ENCODE data around the gene KCNK2. TPM values are rescaled to one million over a fixed set of nuclear protein-coding genes. Genes with fewer than 3 reads are reported as not detected.

Gene KCNK2
- total and polyA plus RNA-seq, 2 of the 4 experiments (the other 2 are of a cell fraction) = 45.9 to 86.9 TPM

DNA sequence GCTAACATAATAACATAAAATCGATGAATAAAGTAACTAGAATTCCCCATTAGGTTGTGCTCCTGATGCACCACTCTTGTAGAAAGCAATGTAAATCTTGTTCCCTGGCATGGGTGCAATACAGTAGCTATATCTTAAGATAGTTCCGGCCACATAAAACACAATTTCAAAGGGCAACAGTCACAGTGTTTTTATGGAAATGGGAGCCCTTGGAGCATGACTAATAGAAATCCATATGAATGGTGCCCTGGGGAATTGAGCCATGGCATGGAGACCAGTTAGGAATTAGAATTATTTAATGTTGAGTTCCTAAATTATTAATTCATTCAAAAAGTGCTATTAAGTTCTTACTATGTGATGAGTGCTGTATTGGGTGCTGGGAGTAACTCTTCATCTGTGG, 118.7 kb downstream of the KCNK2 start:
- H3K27ac ChIP-seq (ENCODE audit: insufficient read depth, low read length) = no peak overlapping the region
- H3K23ac ChIP-seq (ENCODE audit: low read depth, low read length) = no peak overlapping the region
- no peak overlapping the region for H3K18ac ChIP-seq (ENCODE audit: low read depth, low read length)
- H3K4me2 ChIP-seq (ENCODE audit: low read depth, low read length) = no peak overlapping the region
- ATAC-seq (ENCODE audit: low read depth) = no peak
- H3K36me3 ChIP-seq (ENCODE audit: control insufficient read depth, insufficient read depth, low read length) = no peaks in the 10 kb centered on the region
- dilution Hi-C loops (cut with HindIII; ENCODE audit: low sequenced_read_pairs, unreplicated experiment) (no loop called here), intact Hi-C loops (cut with micrococcal nuclease) (no loop called here), in situ Hi-C loops (cut with MboI; ENCODE audit: low sequenced_read_pairs) (no loop called here)
- H3K9me3 ChIP-seq (ENCODE audit: control insufficient read depth, insufficient read depth, low read length) = no peaks in the 10 kb centered on the region
- no peak overlapping the region for H4K8ac ChIP-seq (ENCODE audit: low read depth in 2 of 2, low read length in 2 of 2)
- no peak overlapping the region for H2BK20ac ChIP-seq (ENCODE audit: low read depth, low read length)
- TF ChIP-seq, protein P1, sequence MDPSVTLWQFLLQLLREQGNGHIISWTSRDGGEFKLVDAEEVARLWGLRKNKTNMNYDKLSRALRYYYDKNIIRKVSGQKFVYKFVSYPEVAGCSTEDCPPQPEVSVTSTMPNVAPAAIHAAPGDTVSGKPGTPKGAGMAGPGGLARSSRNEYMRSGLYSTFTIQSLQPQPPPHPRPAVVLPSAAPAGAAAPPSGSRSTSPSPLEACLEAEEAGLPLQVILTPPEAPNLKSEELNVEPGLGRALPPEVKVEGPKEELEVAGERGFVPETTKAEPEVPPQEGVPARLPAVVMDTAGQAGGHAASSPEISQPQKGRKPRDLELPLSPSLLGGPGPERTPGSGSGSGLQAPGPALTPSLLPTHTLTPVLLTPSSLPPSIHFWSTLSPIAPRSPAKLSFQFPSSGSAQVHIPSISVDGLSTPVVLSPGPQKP (IDR thresholded peaks at IDR 0.05; ENCODE audit: borderline replicate concordance, low read depth, low read length) = no peak
- TF ChIP-seq, protein P2, sequence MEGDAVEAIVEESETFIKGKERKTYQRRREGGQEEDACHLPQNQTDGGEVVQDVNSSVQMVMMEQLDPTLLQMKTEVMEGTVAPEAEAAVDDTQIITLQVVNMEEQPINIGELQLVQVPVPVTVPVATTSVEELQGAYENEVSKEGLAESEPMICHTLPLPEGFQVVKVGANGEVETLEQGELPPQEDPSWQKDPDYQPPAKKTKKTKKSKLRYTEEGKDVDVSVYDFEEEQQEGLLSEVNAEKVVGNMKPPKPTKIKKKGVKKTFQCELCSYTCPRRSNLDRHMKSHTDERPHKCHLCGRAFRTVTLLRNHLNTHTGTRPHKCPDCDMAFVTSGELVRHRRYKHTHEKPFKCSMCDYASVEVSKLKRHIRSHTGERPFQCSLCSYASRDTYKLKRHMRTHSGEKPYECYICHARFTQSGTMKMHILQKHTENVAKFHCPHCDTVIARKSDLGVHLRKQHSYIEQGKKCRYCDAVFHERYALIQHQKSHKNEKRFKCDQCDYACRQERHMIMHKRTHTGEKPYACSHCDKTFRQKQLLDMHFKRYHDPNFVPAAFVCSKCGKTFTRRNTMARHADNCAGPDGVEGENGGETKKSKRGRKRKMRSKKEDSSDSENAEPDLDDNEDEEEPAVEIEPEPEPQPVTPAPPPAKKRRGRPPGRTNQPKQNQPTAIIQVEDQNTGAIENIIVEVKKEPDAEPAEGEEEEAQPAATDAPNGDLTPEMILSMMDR (conservative IDR thresholded peaks at IDR 0.05; ENCODE audit: low read depth, low read length) = no peak
- TF ChIP-seq CEBPB (IDR thresholded peaks at IDR 0.05; ENCODE audit: low read depth, low read length) (no peak), BHLHE40 (IDR thresholded peaks at IDR 0.05; ENCODE audit: low read depth, low read length) (no peak), RAD21 (IDR thresholded peaks at IDR 0.05; ENCODE audit: low read length) (no peak), NFE2L2 (IDR thresholded peaks at IDR 0.05; ENCODE audit: low read depth, low read length) (no peak), MAZ (IDR thresholded peaks at IDR 0.05; ENCODE audit: borderline replicate concordance, low read depth, low read length) (no peak), CHD1 (IDR thresholded peaks at IDR 0.05; ENCODE audit: low read depth, low read length) (no peak), FOS (IDR thresholded peaks at IDR 0.05; ENCODE audit: low read depth, low read length) (no peak), POLR2A (IDR thresholded peaks at IDR 0.05; ENCODE audit: low read depth, low read length) (no peak), RFX5 (IDR thresholded peaks at IDR 0.05; ENCODE audit: low read depth, low read length) (no peak), SMC3 (IDR thresholded peaks at IDR 0.05; ENCODE audit: low read depth, low read length) (no peak)
- TF ChIP-seq, protein P3, sequence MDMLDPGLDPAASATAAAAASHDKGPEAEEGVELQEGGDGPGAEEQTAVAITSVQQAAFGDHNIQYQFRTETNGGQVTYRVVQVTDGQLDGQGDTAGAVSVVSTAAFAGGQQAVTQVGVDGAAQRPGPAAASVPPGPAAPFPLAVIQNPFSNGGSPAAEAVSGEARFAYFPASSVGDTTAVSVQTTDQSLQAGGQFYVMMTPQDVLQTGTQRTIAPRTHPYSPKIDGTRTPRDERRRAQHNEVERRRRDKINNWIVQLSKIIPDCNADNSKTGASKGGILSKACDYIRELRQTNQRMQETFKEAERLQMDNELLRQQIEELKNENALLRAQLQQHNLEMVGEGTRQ (IDR thresholded peaks at IDR 0.05; ENCODE audit: low read depth, low read length) = no peak
- WGBS, 2 experiments (ENCODE audit: extremely low coverage in 2 of 2, insufficient read length in 1 of 2) = no CpG with 5 or more reads among the region's 2 CpGs
- no peak overlapping the region for H2AK9ac ChIP-seq (replicated peaks; ENCODE audit: low read depth, low read length, poor library complexity)
- H4K91ac ChIP-seq (ENCODE audit: insufficient read depth, low read depth, low read length) = no peak overlapping the region
- no peak overlapping the region for H2BK120ac ChIP-seq (ENCODE audit: low read depth, low read length)
- H3K27me3 ChIP-seq (ENCODE audit: control insufficient read depth, insufficient read depth, low read length) = no peaks in the 10 kb centered on the region
- no TSS peak for BruUV-seq (replicated peaks)
- H3K9me1 ChIP-seq (ENCODE audit: insufficient read depth, low read length) = no peaks in the 10 kb centered on the region
- H3K9ac ChIP-seq (ENCODE audit: low read depth, low read length) = no peak overlapping the region
- H3K79me1 ChIP-seq (ENCODE audit: low read depth in 1 of 2, low read length in 2 of 2) = no peaks in the 10 kb centered on the region
- no peaks in the 10 kb centered on the region for H3K4me1 ChIP-seq (ENCODE audit: control insufficient read depth, insufficient read depth, low read length)
- no peak overlapping the region for H2AFZ ChIP-seq (replicated peaks; ENCODE audit: low read length, poor library complexity)
- H3K4ac ChIP-seq (ENCODE audit: low read depth, low read length) = no peak overlapping the region
- H3K14ac ChIP-seq (replicated peaks; ENCODE audit: low read depth, low read length) = no peak overlapping the region
- H3K56ac ChIP-seq (ENCODE audit: extremely low read depth, insufficient read depth, low read length) = no peak overlapping the region
- no peak overlapping the region for H3K4me3 ChIP-seq (ENCODE audit: insufficient read depth, low read depth, low read length)
- no peak overlapping the region for H4K5ac ChIP-seq (ENCODE audit: low read depth, low read length)
- no peak overlapping the region for H2BK15ac ChIP-seq (ENCODE audit: low read depth, low read length)
- H4K20me1 ChIP-seq (ENCODE audit: insufficient read depth, low read length) = no peaks in the 10 kb centered on the region
- no peak overlapping the region for H2BK5ac ChIP-seq (ENCODE audit: low read depth, low read length, poor library complexity, severe bottlenecking)
- ChIA-PET POLR2A (ENCODE audit: unreplicated experiment) (no interaction called here), CTCF (no interaction called here)
- DNase-seq = no peak
- no peak overlapping the region for H2AK5ac ChIP-seq (ENCODE audit: low read depth, low read length)
